ENCODE data around the gene SLC50A1. TPM values are rescaled to one million over a fixed set of nuclear protein-coding genes. Genes with fewer than 3 reads are reported as not detected.
A peak's percentile ranks its signal among the peaks of the same experiment; 100 is the strongest.

SLC50A1 gene
- total and polyA plus RNA-seq, 9 of the 15 experiments (the other 6 are each of a cell fraction or from before 2014, with no cell fraction given) = 46.5 to 132 (median 91.9) TPM

GRCh38 chr1:155135415-155136028 is at the start of gene SLC50A1 (continued):
- no peak for TF ChIP-seq FUS (optimal IDR thresholded peaks at IDR 0.05; ENCODE audit: low read depth, low read length)
- TF ChIP-seq E2F3 (CRISPR knock-in tag; IDR thresholded peaks at IDR 0.05) = no peak
- TF ChIP-seq ATF1 (CRISPR knock-in tag; IDR thresholded peaks at IDR 0.05) = no peak
- TF ChIP-seq ATF1 (tag; IDR thresholded peaks at IDR 0.05) = peak; percentile 90
- TF ChIP-seq, protein P1, sequence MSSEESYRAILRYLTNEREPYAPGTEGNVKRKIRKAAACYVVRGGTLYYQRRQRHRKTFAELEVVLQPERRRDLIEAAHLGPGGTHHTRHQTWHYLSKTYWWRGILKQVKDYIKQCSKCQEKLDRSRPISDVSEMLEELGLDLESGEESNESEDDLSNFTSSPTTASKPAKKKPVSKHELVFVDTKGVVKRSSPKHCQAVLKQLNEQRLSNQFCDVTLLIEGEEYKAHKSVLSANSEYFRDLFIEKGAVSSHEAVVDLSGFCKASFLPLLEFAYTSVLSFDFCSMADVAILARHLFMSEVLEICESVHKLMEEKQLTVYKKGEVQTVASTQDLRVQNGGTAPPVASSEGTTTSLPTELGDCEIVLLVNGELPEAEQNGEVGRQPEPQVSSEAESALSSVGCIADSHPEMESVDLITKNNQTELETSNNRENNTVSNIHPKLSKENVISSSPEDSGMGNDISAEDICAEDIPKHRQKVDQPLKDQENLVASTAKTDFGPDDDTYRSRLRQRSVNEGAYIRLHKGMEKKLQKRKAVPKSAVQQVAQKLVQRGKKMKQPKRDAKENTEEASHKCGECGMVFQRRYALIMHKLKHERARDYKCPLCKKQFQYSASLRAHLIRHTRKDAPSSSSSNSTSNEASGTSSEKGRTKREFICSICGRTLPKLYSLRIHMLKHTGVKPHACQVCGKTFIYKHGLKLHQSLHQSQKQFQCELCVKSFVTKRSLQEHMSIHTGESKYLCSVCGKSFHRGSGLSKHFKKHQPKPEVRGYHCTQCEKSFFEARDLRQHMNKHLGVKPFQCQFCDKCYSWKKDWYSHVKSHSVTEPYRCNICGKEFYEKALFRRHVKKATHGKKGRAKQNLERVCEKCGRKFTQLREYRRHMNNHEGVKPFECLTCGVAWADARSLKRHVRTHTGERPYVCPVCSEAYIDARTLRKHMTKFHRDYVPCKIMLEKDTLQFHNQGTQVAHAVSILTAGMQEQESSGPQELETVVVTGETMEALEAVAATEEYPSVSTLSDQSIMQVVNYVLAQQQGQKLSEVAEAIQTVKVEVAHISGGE (CRISPR knock-in tag; IDR thresholded peaks at IDR 0.05) = peak in 2 of 3 experiments; percentile 22 to 87; a peak in 2 of 6 replicates
- TF ChIP-seq NBN (IDR thresholded peaks at IDR 0.05; ENCODE audit: low read depth) = peak; percentile 19; the same call in 1 of the 2 replicates
- no peak for TF ChIP-seq SMARCE1 (IDR thresholded peaks at IDR 0.05)
- 0 out of 4 replicates have a peak, but pooled peaks of 1 of the 2 experiments have one; percentile 35 for TF ChIP-seq UBTF (IDR thresholded peaks at IDR 0.05; ENCODE audit: borderline replicate concordance in 1 of 2, low read depth in 2 of 2, low read length in 2 of 2)
- TF ChIP-seq LEF1 (IDR thresholded peaks at IDR 0.05) = no peak
- peak; percentile 94 for TF ChIP-seq EGR1 (conservative IDR thresholded peaks at IDR 0.05)
- no peak for TF ChIP-seq ZNF717 (CRISPR knock-in tag; IDR thresholded peaks at IDR 0.05)
- TF ChIP-seq GMEB1 (CRISPR knock-in tag; IDR thresholded peaks at IDR 0.05) = peak; percentile 67; the same call in 1 of the 2 replicates
- TF ChIP-seq MTA2 (IDR thresholded peaks at IDR 0.05; ENCODE audit: low read depth) = 0 out of 2 replicates have a peak, but pooled peaks have one; percentile 2
- peak; percentile 88 to 90 for TF ChIP-seq NRF1 (conservative IDR thresholded peaks at IDR 0.05 in 1 of 2, IDR thresholded peaks at IDR 0.05 in 1 of 2)
- TF ChIP-seq SOX6 (IDR thresholded peaks at IDR 0.05) = 0 out of 2 replicates have a peak, but pooled peaks have one; percentile 19
- TF ChIP-seq TCF7L2 (IDR thresholded peaks at IDR 0.05; ENCODE audit: low read depth, low read length) = no peak
- TF ChIP-seq GTF2F1 (IDR thresholded peaks at IDR 0.05; ENCODE audit: low read depth, low read length) = peak; percentile 25; the same call in 1 of the 2 replicates
- TF ChIP-seq TRIM28 (IDR thresholded peaks at IDR 0.05) = no peak
- peak; percentile 1; the same call in 1 of the 2 replicates for TF ChIP-seq EP300 (IDR thresholded peaks at IDR 0.05; ENCODE audit: low read length)

All from K562 (cell line).